H9 (cell line): ENCODE measurements around the gene USB1. TPM values are rescaled to one million over a fixed set of nuclear protein-coding genes. Genes with fewer than 3 reads are reported as not detected.

Experiments used
- DNase-seq: peaks from one replicate; pipeline ENCODE4 v3.0.0-alpha.2; 2017
- H2AFZ ChIP-seq: one replicate; pipeline ENCODE4 v1.6.1; 2013; ENCODE audit warnings: mild to moderate bottlenecking, low read length, control low read depth, moderate library complexity
- H2AK5ac ChIP-seq: 2 replicates; pipeline ENCODE4 v1.6.1; 2013; ENCODE audit warnings: low read length, control low read depth, mixed read lengths; ENCODE audit not compliant: insufficient read length
- H2BK120ac ChIP-seq: one replicate; pipeline ENCODE4 v1.6.1; 2013; ENCODE audit warnings: low read depth, mild to moderate bottlenecking, low read length, control low read depth, inconsistent platforms; ENCODE audit not compliant: poor library complexity, severe bottlenecking
- H2BK12ac ChIP-seq: 2 replicates; pipeline ENCODE4 v1.6.1; 2013; ENCODE audit warnings: low read length, control low read depth, mixed read lengths, low read depth; ENCODE audit not compliant: insufficient read length
- H2BK15ac ChIP-seq: 2 replicates; pipeline ENCODE4 v1.6.1; 2013; ENCODE audit warnings: low read depth, low read length, control low read depth
- H2BK20ac ChIP-seq: one replicate; pipeline ENCODE4 v1.6.1; 2013; ENCODE audit warnings: low read depth, mild to moderate bottlenecking, low read length, control low read depth, inconsistent platforms; ENCODE audit not compliant: poor library complexity, severe bottlenecking
- H2BK5ac ChIP-seq: 2 replicates; pipeline ENCODE4 v1.6.1; 2013; ENCODE audit warnings: low read length, control low read depth, mixed read lengths; ENCODE audit not compliant: insufficient read length
- H3K14ac ChIP-seq: 2 replicates; pipeline ENCODE4 v1.6.1; 2013; ENCODE audit warnings: low read length, control low read depth; ENCODE audit not compliant: insufficient read depth
- H3K18ac ChIP-seq: 2 replicates; pipeline ENCODE4 v1.6.1; 2013; ENCODE audit warnings: low read depth, mild to moderate bottlenecking, mixed read lengths, low read length, control low read depth; ENCODE audit not compliant: insufficient read length
- H3K23ac ChIP-seq: 2 replicates; pipeline ENCODE4 v1.6.1; 2013; ENCODE audit warnings: low read length, control low read depth, mixed read lengths, low read depth; ENCODE audit not compliant: insufficient read length
- H3K23me2 ChIP-seq: 2 replicates; pipeline ENCODE4 v1.6.1; 2013; ENCODE audit warnings: low read depth, mild to moderate bottlenecking, mixed read lengths, low read length, control low read depth; ENCODE audit not compliant: insufficient read length, poor library complexity, severe bottlenecking
- H3K27ac ChIP-seq: 2 replicates; pipeline ENCODE4 v1.5.1; 2013; ENCODE audit warnings: low read length, control low read depth, mixed read lengths, low read depth; ENCODE audit not compliant: insufficient read length
- H3K27me3 ChIP-seq: 2 replicates; pipeline ENCODE4 v1.6.1; 2013; ENCODE audit warnings: low read length, control low read depth, inconsistent platforms; ENCODE audit not compliant: insufficient read depth
- H3K4ac ChIP-seq: 2 replicates; pipeline ENCODE4 v1.6.1; 2013; ENCODE audit warnings: low read depth, mild to moderate bottlenecking, control low read depth, inconsistent platforms, low read length, moderate library complexity
- H3K4me1 ChIP-seq: 2 replicates; pipeline ENCODE4 v1.6.1; 2013; ENCODE audit warnings: low read length, control low read depth, inconsistent platforms; ENCODE audit not compliant: insufficient read depth
- H3K4me2 ChIP-seq: 2 replicates; pipeline ENCODE4 v1.6.1; 2013; ENCODE audit warnings: low read length, control low read depth, mixed read lengths; ENCODE audit not compliant: insufficient read length, insufficient read depth
- H3K56ac ChIP-seq: 2 replicates; pipeline ENCODE4 v1.6.1; 2013; ENCODE audit warnings: low read depth, mild to moderate bottlenecking, mixed read lengths, low read length, control low read depth; ENCODE audit not compliant: insufficient read length
- H3K79me1 ChIP-seq: 2 replicates; pipeline ENCODE4 v1.6.1; 2013; ENCODE audit warnings: low read depth, mild to moderate bottlenecking, moderate library complexity, low read length, control low read depth, inconsistent platforms; ENCODE audit not compliant: insufficient read depth, poor library complexity, severe bottlenecking
- H3K79me2 ChIP-seq: 2 replicates; pipeline ENCODE4 v1.6.1; 2013; ENCODE audit warnings: low read length, control low read depth, inconsistent platforms; ENCODE audit not compliant: insufficient read depth
- H3K9ac ChIP-seq: 2 replicates; pipeline ENCODE4 v1.6.1; 2013; ENCODE audit warnings: low read length, control low read depth, mixed read lengths; ENCODE audit not compliant: insufficient read length; ENCODE audit errors: extremely low read depth
- H3K9me3 ChIP-seq: one replicate; pipeline ENCODE4 v1.6.1; 2013; ENCODE audit warnings: low read depth, low read length, inconsistent platforms; ENCODE audit not compliant: control insufficient read depth
- H3T11ph ChIP-seq: one replicate; pipeline ENCODE4 v1.6.1; 2013; ENCODE audit warnings: mild to moderate bottlenecking, low read length, control low read depth, inconsistent platforms
- H4K20me1 ChIP-seq: one replicate; pipeline ENCODE4 v1.6.1; 2013; ENCODE audit not compliant: control insufficient read depth, insufficient read length, insufficient read depth
- H4K5ac ChIP-seq: 2 replicates; pipeline ENCODE4 v1.6.1; 2013; ENCODE audit warnings: low read depth, mild to moderate bottlenecking, mixed read lengths, low read length, control low read depth; ENCODE audit not compliant: insufficient read length
- H4K8ac ChIP-seq: replicated peaks from 2 replicates; pipeline ENCODE4 v1.6.1; 2013; ENCODE audit warnings: low read length, control low read depth, mixed read lengths, low read depth; ENCODE audit not compliant: insufficient read length
- H4K91ac ChIP-seq: 2 replicates; pipeline ENCODE4 v1.6.1; 2013; ENCODE audit warnings: low read depth, mild to moderate bottlenecking, moderate library complexity, mixed read lengths, low read length, control low read depth; ENCODE audit not compliant: insufficient read length
- H3K27ac Mint-ChIP-seq, 3 experiments: 2 replicates in 2 of 3; 3 replicates in 1 of 3; pipeline ENCODE4 v1.8.0; 2020 to 2021; ENCODE audit warnings: mixed read lengths in 3 of 3, mild to moderate bottlenecking in 1 of 3, moderate library complexity in 1 of 3
- H3K27me3 Mint-ChIP-seq: 2 replicates; pipeline ENCODE4 v1.8.0; 2021; ENCODE audit warnings: low read depth, mild to moderate bottlenecking, moderate library complexity, mixed read lengths
- H3K36me3 Mint-ChIP-seq, 3 experiments: 2 replicates in 2 of 3; 3 replicates in 1 of 3; pipeline ENCODE4 v1.8.0; 2020 to 2021; ENCODE audit warnings: low read depth in 3 of 3, mixed read lengths in 3 of 3; ENCODE audit not compliant: insufficient read depth in 1 of 3
- H3K4me1 Mint-ChIP-seq, 2 experiments: 2 replicates each; pipeline ENCODE4 v1.8.0; 2020; ENCODE audit warnings: mixed read lengths in 2 of 2
- H3K4me3 Mint-ChIP-seq, 2 experiments: 2 replicates in 1 of 2; 3 replicates in 1 of 2; pipeline ENCODE4 v1.8.0; 2020 to 2021; ENCODE audit warnings: mild to moderate bottlenecking in 2 of 2, mixed read lengths in 2 of 2, moderate library complexity in 1 of 2
- H3K9me3 Mint-ChIP-seq, 2 experiments: 2 replicates in 1 of 2; 3 replicates in 1 of 2; pipeline ENCODE4 v1.8.0; 2020; ENCODE audit warnings: mild to moderate bottlenecking in 2 of 2, mixed read lengths in 2 of 2, moderate library complexity in 1 of 2
- WGBS: extraction: QIAGEN DNeasy Blood & Tissue Kit; methylation state at CpG from one replicate; pipeline ENCODE4 v1.1.7; 2013; ENCODE audit warnings: missing lambda C conversion rate, low lambda C conversion rate, mixed read lengths; ENCODE audit not compliant: insufficient read length; ENCODE audit errors: extremely low coverage; 5-methylcytosine and 5-hydroxymethylcytosine counted together
- total RNA-seq: library from RNA; stranded (reverse); gene quantifications from 2 replicates; pipeline ENCODE4 v1.2.1, GENCODE V29; 2021
- TF ChIP-seq, protein P1 (sequence below): fragments of 200-600 bp; sonication (generic); conservative IDR thresholded peaks from 3 replicates; pipeline ENCODE4 v1.8.0; 2021; ENCODE audit warnings: antibody characterized with exemption, mild to moderate bottlenecking

The USB1 gene
- total RNA-seq, 1 experiment from 2014 or later: 65.0 TPM

DNA sequence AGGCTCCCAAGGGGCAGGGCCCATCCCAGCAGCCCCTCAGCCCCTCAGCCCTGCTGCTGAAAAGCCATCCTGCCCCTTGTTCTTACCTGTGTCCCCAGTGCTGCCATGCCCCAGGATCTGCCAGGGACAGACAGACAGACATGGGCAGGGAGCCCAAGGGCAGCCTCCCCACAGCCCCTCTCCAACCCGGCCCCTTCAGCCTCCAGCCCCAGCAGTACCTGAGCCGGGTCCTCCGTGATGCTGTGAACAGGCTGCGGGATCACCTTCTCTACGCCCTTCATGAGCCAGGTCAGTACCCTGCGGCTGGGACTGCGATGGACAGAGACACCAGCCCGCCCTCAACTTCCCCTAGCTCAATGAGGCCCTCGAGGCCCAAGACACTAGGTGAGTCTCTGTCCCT lies 38.5 kb upstream of the USB1 start:
- Histone ChIP-seq H3K23ac (no peak overlapping the region), H3K9me3 (no peaks in the 10 kb centered on the region), H3K79me2 (no peaks in the 10 kb centered on the region), H2BK20ac (no peak overlapping the region), H3K4me2 (no peak overlapping the region), H4K5ac (no peak overlapping the region), H2BK120ac (no peak overlapping the region), H4K20me1 (no peaks in the 10 kb centered on the region), H3K9ac (no peak overlapping the region), H3K14ac (no peak overlapping the region), H3K4ac (no peak overlapping the region), H3K56ac (no peak overlapping the region), H4K91ac (no peak overlapping the region), H3T11ph (no peak overlapping the region), H2AFZ (no peak overlapping the region), H4K8ac (no peak overlapping the region), H2BK15ac (no peak overlapping the region), H3K4me1 (no peaks in the 10 kb centered on the region), H3K18ac (no peak overlapping the region), H2BK5ac (no peak overlapping the region), H2AK5ac (no peak overlapping the region), H3K23me2 (no peaks in the 10 kb centered on the region), H2BK12ac (no peak overlapping the region), H3K79me1 (no peaks in the 10 kb centered on the region), H3K27ac (no peak overlapping the region), H3K27me3 (no peaks in the 10 kb centered on the region; the same call in 1 of the 2 replicates)
- Mint-ChIP-seq H3K27me3 (no peaks in the 10 kb centered on the region; the same call in 1 of the 2 replicates), H3K4me1 (peaks cover 14 to 18% of the 10 kb centered on the region in 2 experiments; a peak in 3 of 4 replicates), H3K9me3 (no peaks in the 10 kb centered on the region), H3K4me3 (no peak overlapping the region), H3K36me3 (no peaks in the 10 kb centered on the region), H3K27ac (peak overlapping the region in 1 of 3 experiments; percentile 44; a peak in 1 of 7 replicates)
- no peak for DNase-seq
- TF ChIP-seq, protein P1, sequence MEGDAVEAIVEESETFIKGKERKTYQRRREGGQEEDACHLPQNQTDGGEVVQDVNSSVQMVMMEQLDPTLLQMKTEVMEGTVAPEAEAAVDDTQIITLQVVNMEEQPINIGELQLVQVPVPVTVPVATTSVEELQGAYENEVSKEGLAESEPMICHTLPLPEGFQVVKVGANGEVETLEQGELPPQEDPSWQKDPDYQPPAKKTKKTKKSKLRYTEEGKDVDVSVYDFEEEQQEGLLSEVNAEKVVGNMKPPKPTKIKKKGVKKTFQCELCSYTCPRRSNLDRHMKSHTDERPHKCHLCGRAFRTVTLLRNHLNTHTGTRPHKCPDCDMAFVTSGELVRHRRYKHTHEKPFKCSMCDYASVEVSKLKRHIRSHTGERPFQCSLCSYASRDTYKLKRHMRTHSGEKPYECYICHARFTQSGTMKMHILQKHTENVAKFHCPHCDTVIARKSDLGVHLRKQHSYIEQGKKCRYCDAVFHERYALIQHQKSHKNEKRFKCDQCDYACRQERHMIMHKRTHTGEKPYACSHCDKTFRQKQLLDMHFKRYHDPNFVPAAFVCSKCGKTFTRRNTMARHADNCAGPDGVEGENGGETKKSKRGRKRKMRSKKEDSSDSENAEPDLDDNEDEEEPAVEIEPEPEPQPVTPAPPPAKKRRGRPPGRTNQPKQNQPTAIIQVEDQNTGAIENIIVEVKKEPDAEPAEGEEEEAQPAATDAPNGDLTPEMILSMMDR: no peak
- no CpG with 5 or more reads among the region's 9 CpGs for WGBS
